Esophagus squamous epithelium (tissue), 4 donors: ENCODE results near the gene CDH12.

ENCODE experiments used
- POLR2A ChIP-seq, 4 donors: fragments of 450-650 bp; IDR thresholded peaks; one replicate each; pipeline ENCODE4 v1.6.1; 2017; ENCODE audit warnings: antibody characterized with exemption in 4 of 4, mild to moderate bottlenecking in 4 of 4, moderate library complexity in 3 of 4
- TF ChIP-seq, protein P1 (sequence below), 6 experiments: fragments of 450-650 bp in 4 of 6; fragments of 200-600 bp in 2 of 6; sonication (generic) in 2 of 6; IDR thresholded peaks; one replicate each; pipeline ENCODE4 v1.5.1; 2016 to 2019; ENCODE audit warnings: antibody characterized with exemption in 6 of 6, mild to moderate bottlenecking in 4 of 6, moderate library complexity in 4 of 6

- TF ChIP-seq, protein P1, sequence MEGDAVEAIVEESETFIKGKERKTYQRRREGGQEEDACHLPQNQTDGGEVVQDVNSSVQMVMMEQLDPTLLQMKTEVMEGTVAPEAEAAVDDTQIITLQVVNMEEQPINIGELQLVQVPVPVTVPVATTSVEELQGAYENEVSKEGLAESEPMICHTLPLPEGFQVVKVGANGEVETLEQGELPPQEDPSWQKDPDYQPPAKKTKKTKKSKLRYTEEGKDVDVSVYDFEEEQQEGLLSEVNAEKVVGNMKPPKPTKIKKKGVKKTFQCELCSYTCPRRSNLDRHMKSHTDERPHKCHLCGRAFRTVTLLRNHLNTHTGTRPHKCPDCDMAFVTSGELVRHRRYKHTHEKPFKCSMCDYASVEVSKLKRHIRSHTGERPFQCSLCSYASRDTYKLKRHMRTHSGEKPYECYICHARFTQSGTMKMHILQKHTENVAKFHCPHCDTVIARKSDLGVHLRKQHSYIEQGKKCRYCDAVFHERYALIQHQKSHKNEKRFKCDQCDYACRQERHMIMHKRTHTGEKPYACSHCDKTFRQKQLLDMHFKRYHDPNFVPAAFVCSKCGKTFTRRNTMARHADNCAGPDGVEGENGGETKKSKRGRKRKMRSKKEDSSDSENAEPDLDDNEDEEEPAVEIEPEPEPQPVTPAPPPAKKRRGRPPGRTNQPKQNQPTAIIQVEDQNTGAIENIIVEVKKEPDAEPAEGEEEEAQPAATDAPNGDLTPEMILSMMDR (IDR thresholded peaks at IDR 0.05) = no peak
- no peak for TF ChIP-seq POLR2A (IDR thresholded peaks at IDR 0.05)
Observed at GRCh38 chr5:22036061-22036460, 817.1 kb downstream of the CDH12 start.
